ENCODE measurements around the gene PTGDR2.
A peak's percentile ranks its signal among the peaks of the same experiment; 100 is the strongest.
"Not testable (repeated sequence)": the region's sequence is repeated elsewhere in the genome, so short reads cannot be mapped to it uniquely, and the experiment has no call there.

The PTGDR2 gene

DNA sequence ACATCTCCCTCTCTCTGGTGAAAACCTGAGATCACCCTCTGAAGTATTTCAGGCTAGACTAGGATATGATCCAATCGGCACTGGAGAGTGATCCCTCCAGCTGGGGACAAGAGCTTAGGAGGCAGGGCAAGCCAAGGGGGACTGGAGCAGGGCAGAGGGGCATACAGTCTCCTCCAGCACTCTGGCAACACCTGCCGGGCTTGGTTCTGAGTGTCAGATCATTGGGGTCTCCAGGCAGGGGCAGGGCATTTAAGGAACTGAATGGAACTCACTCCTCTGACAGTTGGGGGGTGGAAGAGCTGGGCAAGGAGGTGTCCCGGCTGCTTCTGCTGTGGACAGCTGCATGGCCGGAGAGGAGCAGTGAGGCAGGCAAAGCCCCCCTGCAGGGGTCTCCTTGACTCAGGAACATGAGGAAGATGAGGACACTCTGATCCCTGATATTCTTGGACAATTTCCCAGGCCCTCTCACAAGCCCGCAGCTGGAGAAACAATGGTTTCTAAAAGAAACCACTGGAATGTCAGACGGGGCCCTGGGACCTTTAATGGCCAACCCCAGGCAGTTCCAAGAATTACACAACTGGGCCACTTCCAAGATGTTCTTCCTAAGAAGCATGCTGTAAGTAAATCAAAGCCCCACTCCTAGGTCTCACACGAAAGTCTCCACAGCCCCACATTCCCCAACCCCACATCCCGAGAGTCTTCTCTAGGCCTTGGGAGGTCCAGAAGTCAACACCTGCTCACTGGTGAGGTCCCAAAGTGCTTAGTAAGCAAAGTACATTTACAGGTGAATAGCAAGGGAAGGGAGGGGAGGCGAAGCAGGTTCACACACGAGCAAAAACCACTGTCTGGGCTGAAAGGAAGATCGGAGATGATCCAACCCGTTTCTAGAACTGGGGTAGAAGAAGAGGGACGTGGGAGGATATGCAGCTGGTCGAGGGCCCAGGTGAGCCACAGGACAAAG, 15.0 kb downstream of the PTGDR2 start:
- no peak for DNase-seq

DNA sequence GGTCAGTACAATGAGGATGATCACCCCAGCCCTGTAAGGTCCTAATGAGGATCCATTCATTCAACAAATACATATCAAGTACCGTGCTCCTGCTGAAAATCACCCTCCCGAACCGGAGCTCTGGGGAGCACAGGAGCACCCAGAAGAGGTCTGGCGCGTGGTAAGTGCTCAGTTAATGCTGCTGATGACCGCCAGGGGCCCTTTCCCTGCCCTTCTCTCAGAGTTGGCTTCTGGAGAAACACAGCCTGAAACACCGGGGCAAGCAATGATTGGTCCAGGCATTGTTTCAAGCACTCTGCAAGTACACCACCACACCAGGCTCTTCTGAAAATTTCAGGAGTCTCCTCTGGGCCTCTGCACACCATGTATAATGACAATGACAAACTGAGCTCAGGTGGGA, 17.6 kb downstream of the PTGDR2 start:
- no peak for DNase-seq

GRCh38 chr11:60836866-60837515, 18.8 kb downstream of the PTGDR2 start:
- no peak for DNase-seq

- DNase-seq, result no peak
Observed at GRCh38 chr11:60835534-60835846, 20.3 kb downstream of the PTGDR2 start.

GRCh38 chr11:60834742-60835533, 20.8 kb downstream of the PTGDR2 start:
- DNase-seq, result no peak

DNA sequence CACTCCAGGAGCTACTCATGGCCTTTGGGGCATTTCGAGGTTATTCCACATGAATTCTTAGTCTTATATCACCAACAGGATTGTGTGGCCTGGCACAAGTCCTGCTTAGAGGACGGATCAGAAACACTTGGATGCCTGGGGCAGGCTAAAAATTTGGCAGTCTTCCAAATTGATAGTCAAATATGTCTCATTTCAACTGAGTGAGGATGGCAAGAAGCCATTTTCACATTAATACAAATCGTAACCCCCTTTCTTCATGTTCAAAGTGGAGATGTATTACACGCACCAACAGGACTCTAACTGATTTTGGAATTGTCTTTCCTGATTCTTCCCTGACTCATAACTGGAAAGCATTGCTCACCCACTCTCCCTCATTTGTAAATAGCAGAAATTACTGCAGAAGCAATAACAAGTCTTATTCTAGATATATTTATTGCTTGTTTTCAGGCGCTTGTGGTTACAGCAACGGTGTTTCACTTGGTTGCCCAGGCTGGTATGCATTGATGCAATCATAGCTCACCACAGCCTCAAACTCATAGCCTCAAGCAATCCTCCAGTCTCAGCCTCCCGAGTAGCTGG, 24.2 kb downstream of the PTGDR2 start:
- no peak for DNase-seq

DNA sequence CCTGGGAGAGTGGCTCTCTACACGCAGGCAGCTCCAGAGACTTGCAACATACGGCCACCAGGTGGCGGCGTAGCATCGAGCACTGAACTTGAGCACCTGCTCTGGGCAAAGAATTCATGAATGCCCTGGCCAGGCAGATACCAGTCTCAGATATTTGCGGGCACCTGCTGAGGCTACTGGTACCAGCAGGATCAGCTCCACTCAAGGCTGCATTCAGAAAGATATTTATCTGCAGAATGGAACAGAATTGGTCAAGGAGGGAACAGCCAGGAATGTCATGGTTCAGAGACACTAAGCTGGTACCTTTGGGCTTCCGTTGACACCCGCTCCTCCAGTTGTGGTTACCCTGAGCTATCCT, 24.6 kb downstream of the PTGDR2 start:
- DNase-seq, result peak; percentile 71

DNA sequence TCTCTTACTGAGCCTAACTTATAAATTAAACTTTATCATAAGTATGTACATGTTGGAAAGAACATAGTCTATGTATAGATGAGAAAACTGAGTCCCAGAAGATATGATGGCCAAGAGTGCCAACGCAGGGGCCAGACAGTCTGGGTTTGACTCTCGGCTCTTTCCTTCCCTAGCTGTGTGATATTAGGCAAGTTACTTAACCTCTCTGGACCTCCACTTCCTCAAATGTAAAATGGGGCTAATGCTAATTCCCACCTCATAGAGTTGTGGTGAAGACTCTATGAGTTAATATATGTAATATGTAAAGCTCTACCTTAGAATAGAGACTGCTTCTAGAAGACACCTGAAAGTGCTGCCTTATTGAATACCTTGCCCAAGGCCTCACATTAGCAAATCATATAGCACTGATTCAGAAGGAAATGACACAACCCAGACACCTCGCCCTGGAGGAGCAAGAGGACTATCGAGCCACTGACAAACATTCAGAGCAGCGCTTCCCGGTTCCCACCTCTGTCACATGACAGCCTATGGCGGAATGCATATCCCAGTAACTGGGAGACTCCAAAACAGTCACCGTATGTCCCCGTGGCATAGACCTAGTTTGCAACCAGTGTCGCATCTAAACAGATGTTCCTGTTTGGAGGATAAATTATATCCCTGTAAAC, 25.1 kb downstream of the PTGDR2 start:
- DNase-seq, result no peak

- DNase-seq, result no peak
Observed at GRCh38 chr11:60825790-60826189, 30.0 kb downstream of the PTGDR2 start.

GRCh38 chr11:60825118-60825517, 30.6 kb downstream of the PTGDR2 start:
- no peak for DNase-seq

GRCh38 chr11:60823745-60824306, 31.9 kb downstream of the PTGDR2 start:
- DNase-seq, result not testable (repeated sequence)

DNA sequence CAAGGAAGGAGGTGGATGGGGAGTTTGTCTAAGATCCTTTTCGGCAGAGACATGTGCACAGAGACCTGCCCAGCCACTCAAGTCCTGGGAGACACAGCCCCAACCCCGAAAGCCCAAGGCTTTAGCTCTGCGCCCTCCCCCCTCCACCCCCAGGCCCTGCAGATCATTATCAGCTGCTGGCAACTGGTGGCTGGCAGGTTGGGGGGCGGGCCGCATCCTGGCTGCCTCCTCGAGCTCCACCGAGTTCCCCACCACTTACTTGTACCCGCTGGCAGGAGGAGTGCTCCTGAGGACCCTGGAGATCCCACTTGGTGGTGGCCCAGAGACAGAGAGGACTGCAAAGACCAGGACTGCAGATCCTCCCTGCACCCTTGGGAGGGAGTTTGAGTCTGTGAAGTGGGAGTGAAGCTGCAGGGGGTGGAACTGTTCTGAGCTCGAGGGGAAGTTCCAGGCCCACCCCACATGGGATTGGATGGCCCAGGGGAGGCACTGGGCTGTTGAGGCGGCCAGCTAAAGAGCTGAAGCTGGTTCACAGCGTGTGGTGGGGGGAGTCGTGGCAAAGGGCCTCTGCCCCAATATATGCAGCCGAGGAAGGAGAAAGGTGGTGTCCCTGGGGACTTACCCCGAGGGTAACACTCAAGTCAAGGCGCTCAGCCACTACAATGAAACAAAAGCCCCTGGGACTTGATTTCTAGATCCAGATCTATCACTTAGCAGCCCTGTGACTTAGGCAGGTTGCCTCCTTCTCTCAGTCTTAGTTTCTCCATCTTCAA, 33.7 kb downstream of the PTGDR2 start:
- no peak for DNase-seq

- DNase-seq, result no peak
Observed at GRCh38 chr11:60818057-60818456, 37.7 kb downstream of the PTGDR2 start.

GRCh38 chr11:60816590-60817157, 39.1 kb downstream of the PTGDR2 start:
- DNase-seq, result no peak

DNA sequence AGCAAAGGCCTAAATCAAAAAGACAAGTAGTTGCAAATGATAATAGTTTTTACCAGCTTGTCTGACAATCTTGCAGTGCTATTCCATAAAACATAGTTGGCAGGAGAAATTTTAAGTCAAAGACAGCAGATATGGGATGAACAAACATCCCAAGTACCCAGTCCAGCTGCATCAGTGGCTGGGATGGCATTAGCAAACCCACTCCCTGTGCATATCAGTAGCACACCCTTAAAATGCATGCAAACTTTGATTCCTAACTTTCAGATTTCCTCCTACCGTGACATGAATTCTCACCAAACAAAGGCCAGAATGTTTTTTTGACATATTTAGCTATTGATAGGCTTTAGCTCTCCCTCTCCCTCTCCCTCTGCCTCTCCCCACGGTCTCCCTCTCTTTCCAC, 41.6 kb downstream of the PTGDR2 start:
- DNase-seq, result no peak

DNA sequence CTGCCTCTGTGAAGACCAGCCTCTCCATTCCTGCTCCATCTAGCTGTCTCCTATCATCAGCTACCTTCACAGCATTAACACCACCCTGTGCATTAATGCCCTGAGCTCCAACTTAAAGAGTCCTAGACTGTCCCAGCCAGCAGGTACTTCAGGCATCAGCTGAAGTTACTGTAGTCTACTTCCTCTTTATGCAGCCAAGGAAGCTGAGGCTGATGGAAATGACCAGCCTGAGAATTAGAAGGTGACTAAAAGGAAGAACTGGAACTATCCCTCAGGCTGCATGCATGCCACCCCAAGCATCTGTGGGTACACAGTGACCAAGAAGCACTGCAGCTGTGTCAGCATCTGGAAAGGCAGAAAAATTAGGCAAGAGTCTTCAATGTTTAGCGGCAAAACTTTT, 42.4 kb downstream of the PTGDR2 start:
- DNase-seq, result no peak

- no peak for DNase-seq
Observed at GRCh38 chr11:60810569-60810968, 45.2 kb downstream of the PTGDR2 start.

GRCh38 chr11:60810151-60810550, 45.6 kb downstream of the PTGDR2 start:
- DNase-seq, result no peak

DNA sequence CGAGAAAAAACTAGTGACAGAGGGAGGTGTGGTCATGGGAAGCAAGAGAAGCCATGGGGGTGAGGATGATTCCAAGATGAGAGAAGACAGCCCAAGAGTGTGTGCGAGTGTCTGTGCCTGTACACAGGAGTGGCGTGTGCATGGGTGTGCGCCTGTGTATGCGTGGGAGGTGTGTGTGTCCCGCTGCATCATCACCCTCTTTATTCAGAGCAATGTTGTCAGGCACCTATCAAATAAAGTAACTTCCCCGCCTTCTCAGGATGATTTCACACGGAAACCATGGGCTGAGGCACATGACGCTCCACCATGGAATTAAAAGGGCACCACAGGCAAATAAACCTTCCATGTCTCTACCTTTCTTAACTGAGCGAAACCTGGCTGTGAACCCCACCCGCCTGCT, 46.1 kb downstream of the PTGDR2 start:
- no peak for DNase-seq

GRCh38 chr11:60809249-60809648, 46.5 kb downstream of the PTGDR2 start:
- DNase-seq, result no peak

GRCh38 chr11:60803273-60803936, 52.3 kb downstream of the PTGDR2 start:
- DNase-seq, result no peak

Measured in activated CD4-positive, alpha-beta T cell treated with anti-CD3 and anti-CD28 coated beads for 1 hour (primary cell).